ENCODE data around the gene HOXC12.

HOXC12 gene

DNA sequence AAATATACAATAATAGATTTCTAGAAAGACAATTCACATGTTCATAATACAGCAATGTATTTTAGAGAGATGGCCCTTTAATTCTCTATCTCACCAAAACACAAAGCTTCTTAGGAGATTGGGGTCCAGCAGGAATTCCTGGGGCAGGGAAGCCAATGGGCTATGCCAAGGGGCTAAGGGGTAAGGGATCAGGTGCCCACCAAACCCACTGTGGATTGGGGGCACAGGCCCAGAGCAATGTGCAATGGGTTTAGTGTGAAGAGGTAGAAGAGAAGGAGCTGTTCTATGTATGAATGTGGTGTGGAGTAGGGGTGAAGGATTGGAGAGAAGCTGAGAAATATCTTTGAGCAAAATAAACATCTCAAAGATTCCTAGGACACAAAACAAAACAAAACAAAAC, 13.5 kb upstream of the HOXC12 start:
- DNase-seq, result peak; percentile 31

DNA sequence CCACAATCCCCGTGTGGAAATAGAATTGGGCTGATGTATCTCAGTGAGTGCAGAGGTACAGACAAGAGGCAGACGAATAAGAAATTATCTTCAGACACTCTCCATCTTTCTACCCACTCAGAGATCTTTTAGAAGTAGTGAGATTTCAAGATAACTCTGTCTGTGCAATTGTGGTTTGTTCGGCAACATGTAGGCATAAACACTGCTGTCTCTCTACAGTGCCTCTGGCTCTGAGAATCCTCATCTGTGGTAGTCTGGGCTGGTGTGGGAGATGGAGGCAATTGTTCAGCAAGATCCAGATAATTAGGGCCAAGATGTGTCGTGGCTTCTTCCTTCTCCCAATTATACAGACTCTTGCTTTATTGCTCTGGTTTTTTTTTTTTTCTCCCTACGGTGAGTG, 13.0 kb upstream of the HOXC12 start:
- peak; percentile 93 for DNase-seq

DNA sequence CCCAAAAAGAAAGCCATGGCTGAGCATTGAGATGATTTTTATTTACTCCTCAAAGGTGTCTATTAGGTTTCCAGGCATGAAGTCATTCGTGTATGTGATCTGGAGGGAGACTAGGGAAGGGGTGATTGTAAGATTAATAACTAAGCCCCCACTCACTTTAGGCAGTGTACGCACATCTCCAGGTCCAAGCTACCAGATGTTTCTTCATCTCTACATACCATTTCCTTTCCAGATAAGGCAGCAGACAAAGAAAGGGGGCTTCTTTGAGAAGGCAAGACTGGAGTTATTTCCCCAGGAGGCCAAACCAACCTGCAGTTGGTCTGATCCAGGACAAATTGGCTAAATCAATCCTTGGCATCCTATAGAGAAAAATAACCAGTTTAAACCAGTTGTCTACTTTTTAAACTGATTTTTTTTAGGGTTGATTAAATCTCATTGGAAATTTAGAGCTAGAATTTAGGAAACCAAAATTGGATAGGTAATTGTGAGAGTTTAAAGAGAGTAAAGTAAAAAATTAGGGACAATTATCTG, 12.2 kb upstream of the HOXC12 start:
- peak; percentile 45 for DNase-seq

DNA sequence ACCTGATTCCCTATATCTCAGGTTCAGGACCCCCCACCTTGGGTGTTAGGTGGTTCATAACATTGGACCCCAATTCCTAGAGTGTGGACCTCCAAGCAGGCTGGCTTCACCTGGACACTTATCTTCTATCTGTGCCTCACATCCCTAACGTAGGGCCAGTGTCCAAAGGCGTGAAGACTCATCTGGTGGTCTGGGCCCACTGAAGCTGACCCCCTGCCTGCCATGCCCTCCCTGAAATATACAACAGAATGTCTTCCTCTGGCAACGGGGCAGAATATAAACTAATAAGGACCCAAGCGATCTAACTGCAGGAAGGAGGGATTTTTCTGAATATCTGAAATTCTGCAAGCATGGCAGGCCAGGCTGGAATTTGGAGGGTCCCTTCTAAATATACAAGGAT, 10.5 kb upstream of the HOXC12 start:
- peak; percentile 17 for DNase-seq

DNA sequence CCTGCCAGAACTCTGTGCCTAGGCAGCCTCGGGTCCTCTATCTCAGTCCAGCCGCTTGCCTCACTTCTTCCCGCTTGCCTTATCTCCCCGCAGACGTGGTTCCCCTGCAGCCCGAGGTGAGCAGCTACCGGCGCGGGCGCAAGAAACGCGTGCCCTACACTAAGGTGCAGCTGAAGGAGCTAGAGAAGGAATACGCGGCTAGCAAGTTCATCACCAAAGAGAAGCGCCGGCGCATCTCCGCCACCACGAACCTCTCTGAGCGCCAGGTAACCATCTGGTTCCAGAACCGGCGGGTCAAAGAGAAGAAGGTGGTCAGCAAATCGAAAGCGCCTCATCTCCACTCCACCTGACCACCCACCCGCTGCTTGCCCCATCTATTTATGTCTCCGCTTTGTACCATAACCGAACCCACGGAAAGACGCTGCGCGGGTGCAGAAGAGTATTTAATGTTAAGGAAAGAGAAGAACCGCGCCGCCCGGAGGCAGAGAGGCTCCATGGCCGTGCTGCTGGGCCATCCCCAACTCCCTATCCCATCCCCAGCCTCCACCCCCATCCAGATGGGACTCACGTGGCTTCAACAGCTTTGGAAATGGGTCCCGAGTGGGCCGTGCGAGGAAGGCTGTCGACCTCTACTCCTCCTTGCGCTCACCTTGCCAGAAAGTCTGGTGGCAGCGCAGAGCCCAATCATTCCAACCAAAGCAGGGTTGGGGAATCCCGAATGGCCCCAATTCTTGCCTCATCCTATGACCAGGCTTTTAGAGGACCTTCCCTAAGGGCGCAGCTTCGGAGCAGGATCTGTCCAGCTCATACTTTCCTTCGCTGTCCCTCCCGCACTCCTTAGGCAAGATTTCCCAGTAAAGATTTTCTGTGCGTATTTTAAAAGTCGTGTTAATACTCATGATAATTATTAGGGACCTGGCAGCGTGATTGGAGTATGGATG, 9.5 kb upstream of the HOXC12 start:
- DNase-seq, result peak; percentile 55

DNA sequence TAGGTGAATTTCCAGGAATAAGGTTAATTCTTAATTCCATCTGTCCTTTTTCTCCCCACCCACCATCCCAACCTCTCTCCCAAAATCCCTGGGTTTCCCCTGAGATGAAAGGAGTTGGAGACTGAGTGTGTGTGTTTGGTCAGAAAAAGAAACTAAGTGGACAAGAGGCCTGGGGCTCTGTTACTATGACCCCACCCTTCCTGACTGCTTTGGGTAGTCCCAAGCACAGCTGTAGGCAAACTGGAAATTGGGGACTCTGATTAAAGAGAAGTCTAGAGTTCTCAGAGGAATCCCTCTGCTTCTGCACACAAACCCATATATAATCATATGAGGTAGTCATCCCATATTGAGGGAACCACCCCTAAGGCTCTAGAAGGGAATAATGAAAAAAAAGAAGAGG, 7.0 kb upstream of the HOXC12 start:
- DNase-seq, result no peak

DNA sequence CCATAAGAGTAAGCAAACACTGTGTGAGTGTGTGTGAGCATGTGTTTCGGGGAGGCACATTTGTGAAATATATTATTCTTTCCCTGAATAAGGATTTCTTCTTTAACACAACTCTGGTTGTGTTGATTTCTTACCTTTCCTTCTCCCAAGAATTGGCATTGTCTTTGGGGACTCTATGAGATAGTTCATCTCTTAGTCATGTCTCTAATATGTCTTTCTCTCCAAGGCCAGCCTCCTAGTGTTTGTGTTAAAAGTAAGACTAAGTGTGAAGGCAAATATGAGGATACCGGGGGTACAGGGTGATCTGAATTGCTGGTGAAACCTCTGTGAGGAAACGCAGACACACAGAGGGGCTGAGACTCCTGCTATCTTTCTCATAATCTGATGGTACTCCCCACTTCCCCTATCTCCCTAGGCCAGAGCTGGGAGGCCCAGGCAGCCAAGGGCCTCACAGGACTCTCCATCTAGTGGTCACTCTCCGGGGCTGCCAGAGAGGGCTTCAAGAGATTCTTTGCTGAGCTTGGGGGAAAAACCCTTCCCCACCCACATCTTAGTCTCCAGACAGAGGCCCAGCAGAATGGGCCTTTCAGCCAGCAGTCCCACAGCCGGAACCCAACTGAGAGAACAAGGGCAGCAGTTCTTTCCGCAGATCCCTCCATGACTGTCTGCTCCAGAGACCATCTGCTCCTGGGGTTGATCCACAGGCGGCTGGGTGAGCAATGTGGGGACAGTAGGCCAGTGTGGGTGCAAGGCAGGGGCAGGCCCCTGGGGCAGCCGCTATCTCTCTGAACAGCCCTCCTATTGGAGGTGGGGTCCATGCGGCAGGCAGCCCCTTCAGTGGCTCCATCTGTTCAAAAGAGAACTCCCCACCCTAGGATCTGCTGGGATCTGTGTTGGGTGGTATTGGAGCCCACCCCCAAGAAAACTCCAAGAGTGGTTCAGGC, 5.8 kb upstream of the HOXC12 start:
- peak; percentile 82 for DNase-seq

DNA sequence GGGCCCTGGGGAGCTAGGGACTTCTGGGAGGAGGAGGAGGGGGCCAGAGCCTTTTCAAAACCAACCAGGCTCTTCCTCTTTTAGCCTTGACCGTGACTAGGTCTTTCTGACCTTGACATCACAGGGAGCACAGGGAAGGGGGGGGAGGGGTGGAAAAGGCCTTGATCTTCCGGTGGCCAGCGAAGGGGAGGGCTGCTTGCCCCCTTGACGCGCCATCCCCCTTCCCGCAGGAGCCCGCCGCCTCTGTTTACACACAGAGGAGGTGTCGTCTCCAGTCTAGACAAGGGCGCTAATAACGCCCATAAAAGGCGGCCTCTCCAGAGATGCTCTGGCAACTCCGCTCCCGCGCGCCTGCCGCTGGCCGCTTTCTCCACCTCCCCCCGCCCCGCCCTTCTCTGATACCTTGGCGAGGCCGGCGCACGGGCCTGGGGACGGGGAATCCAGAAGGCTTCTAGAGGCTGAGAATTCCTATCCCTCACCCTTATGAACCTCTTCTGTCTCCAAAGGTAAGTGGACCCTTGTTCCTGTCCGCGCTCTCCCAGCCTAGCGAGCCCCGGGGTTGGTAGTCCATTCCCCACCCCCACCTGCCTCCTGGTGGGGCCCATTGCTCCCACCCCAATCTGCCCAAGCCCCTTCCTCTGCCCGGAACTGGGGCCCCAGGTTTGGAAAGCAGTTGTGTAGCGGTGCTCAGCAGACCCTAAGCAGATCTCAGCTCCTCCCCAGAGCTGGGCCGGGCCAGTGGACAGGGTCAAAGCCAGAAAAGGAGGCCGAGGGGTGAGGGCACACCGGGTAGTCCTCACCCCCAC, 4.9 kb upstream of the HOXC12 start:
- DNase-seq, result peak; percentile 96

DNA sequence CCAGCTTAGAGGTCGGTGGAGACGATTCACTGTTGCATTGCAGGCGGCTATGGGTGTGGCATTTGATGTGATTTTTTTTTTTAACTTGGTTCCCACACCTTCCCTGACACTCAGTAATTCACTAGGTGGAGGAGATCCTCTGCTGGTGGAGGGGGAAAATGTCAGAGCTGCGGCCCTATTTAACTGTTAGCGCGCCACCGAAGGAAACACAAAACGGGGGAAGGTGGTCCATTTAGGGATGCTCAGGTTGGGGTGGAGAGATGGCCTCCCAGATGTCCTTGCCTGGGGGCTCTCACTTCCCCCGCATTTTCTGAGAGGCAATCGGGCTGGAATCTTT, 4.3 kb upstream of the HOXC12 start:
- no peak for DNase-seq

DNA sequence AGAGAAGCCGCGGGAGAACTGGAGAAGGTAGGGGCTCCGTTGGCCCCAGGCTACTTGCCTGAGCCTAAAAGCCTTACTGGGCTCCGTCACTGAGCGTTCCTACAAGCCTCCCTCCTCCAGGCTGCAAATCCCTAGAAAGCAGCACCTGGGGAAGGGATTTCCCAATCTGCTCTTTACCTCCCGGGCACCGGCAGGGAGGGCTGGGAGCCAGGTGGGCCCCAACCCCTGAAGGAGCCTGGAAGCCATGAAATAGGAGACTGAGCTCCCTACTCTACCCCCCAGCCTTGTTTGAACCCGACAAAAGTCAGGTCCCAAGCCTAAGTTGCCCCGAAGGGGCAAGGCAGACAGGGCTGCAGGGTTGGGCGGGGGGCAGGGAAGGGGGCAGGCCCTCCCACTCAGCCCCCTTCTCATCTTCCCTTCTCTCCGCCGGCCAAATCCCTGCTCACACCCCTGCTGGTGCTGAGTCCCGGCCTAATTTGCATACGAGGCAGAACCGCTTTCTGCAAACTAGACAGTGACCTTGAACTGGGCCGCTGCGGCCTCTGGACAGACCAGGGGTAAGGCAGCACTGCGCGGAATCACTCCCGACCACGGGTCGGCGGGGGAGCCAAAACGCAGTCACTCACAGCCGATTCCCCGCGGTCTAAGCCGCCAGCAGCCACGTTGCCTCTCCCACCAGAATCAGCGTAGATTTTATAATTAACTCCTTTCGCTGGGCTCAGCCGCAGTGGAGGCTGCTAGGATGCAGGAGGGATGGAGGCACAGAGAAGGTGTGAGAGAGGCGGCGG, 3.7 kb upstream of the HOXC12 start:
- DNase-seq, result no peak

DNA sequence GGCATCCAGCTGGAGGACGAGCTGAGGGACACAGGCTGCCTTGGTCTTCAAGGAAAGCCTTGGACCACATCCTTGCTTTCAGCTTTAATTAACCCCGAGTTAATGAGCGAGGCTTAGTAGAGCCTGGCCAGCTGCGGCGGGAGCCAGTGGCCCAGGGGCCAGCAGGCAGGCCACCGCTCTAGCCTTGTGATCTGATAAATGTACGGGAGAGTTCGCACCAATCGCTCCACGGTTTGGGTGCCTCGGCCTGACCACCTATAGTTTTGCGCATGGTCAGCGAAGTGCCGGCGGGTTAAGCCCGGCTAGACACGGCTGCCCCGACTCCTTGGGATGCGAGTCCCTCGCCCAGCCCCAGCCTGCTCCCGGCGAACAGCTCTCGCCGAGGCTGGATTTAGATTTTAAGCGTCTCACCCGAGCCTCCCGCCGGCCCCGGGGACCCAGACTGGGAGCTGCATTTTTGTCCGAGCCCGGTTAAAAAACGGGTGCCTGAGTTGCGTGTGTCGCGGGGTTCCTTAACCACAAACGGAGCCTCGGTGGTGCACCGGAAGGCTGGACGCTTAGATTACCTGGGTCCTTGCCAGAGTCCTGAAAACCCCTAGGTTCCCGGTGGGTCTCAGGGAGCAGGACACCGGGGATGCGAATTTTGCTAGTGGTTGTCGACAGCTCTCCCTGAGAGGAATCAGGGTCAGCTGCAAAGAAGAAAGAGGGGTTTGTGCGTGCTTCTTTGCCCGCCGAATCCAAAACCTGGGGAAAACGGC, 2.9 kb upstream of the HOXC12 start:
- DNase-seq, result no peak

DNA sequence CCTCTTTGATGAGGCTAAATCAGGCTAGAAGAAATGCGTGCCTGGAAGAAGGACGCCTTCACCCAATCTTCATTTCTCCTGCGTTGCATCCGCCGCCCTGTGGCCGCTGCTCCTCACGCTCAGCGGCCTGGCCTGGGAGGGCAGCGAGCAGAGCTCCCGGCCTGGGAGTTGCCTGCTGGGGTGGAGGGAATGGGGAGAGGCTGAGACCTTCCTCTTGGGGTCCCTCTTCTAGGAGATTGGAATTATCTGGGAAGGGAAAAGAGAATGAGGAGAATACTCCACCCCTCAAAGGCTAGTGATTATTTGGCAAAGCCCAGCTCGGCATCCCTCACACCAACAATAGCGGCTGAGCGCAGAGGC, 2.4 kb upstream of the HOXC12 start:
- peak; percentile 81 for DNase-seq

DNA sequence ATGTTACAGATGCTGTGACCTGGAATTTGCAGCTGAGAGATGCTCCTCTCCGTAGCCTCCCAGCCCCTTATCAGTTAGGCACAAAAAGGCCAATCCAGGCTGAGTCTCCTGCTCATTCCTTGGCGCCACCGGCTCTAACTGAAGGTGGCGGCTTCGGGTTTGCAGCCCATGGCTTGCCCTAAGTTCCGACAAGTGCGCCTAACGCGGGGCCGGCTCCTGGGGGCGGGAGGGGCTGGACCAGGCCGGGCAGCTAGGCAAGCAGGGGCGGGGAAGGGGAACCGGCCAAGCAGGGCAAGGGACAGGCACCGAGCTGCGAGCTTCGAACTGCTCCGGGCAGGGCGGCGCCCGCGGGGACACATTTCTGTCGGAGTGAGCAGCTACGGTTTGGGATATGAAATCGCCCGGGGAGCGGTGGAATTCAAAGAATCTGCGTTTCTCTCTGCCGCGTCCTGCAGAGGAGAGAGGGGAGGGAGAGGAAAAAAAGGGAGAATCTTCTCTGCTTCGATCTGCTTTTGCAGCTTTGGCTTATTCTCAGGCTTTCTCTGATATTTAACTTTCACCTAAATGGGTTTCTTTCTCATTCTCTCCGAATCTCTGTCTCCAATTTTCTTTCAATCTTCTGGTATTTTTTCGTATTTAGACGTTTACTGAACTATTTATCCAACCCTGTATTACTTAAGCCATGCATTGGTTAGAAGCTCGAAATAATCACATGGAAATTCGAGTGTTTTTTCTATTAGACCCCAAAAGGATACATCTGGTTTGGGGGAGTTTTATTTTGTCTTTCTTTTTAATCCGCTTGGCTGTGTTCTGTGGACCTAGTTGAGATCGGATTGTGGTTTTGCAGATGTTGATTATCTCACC, 1.6 kb upstream of the HOXC12 start:
- DNase-seq, result peak; percentile 95

DNA sequence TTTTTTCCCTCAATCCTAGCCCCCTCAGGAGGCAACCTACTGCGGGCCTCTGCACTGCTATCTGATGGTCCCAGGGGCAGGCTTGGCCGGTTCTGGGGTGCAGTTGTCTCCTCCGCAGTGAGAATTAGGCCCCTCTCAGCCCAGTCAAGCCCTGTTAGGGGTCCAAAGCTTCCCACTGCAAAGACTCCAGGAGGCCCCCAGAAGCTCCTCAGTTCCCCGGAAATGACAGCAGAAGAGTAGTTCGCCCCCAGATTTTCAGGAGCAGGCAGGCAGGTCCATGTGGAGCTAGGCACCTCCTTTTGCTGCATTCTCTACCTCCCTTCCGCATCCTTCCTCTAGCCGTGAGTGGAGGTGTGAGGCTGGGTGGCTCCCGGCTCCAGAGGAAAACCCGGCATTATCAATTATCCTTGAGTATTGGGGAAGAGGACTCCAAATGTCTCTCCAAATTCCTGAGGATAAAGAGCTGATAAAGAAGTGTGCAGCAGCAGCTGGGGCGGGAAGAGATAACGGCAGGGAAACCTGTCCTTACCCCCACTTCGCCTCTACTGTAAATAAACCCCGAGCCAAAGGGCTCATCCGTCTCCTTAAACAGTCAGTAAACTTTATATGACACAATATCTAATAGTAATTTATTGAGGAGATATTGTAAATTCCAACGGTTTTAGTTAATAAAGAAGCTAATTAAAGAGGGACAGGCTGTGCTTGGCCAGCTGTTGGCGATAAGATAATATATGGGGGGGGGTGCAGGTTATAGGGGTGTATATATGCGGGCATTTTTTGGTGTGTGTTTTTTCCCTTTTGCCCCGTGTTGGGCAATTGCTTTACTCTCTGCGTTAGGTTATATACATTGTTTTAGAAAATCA, 641 bp upstream of the HOXC12 start:
- no peak for DNase-seq

DNA sequence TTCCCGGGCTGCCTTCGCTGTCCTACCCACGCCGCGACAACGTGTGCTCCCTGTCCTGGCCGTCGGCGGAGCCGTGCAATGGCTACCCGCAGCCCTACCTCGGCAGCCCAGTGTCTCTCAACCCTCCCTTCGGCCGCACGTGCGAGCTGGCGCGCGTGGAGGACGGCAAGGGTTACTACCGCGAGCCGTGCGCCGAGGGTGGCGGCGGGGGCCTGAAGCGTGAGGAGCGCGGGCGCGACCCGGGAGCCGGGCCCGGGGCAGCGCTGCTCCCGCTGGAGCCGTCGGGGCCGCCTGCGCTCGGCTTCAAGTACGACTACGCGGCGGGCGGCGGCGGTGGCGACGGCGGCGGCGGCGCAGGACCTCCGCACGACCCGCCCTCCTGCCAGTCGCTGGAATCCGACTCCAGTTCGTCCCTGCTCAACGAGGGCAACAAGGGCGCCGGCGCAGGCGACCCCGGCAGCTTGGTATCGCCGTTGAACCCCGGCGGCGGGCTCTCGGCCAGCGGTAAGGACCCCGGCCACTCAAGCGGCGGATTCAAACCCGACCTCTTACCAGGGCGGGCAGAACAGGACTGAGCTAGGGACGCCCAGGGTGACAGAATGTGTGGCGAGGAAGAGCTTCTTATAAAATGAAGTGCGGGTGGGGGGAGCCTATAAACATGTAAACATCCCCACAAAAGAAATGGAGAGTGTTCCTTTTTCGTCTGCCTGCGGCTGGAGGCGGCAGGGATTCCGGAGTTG, 503 bp downstream of the HOXC12 start:
- DNase-seq, result no peak

DNA sequence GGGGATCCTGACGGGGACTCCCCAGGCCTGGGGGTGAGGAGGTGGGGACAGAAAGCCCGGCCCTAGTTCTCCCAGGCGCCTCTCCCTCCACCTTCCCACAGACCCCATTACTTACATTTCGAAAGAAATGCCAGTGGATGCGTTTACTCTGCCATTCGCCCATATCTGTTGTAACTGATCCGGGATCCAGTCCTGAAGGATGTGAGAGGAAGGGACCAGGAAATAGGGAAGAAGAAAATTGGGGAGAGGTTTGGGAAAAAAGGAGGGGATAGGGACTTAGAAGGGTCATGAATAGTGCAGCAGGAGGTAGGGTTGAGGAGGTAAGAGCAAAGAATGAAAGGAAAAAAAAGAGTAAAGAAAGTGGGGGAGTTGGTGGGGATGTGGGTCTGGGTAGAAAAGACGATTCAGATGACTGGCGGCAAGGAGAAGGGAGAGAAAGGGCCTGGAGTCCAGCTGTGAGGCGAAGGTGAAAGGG, 1.1 kb downstream of the HOXC12 start:
- DNase-seq, result no peak

DNA sequence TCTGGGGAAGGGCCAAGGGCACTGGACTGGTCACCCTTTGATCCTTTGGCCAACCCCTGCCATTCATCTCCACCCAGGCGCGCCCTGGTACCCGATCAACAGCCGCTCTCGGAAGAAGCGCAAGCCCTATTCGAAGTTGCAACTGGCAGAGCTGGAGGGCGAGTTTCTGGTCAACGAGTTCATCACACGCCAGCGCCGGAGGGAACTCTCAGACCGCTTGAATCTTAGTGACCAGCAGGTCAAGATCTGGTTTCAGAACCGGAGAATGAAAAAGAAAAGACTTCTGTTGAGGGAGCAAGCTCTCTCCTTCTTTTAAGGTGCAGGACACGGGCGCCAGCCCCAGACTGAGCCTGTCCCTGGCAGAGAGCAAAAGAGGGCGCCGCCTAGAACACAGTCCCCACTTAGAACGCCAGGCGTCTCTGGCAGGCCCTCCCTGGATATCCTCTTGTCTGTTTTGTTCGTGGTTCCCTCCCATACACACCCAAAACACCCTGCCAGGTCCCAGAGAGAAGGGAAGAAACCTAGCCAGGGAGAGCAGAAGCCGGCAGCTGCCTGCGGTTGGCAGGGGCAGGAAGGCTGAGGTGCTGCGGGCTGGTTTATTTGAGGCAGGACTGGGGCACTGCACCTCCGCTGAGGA, 1.7 kb downstream of the HOXC12 start:
- no peak for DNase-seq

Measured in islet precursor cell (in vitro differentiated cells).